GM18505 (cell line): ENCODE data around the gene VSIG8.
A peak's percentile ranks its signal among the peaks of the same experiment; 100 is the strongest.

Experiments
- ATAC-seq: cut with Tn5 transposase; IDR thresholded peaks from one replicate; pipeline ENCODE4 v1.9.1; 2021; ENCODE audit not compliant: unreplicated experiment
- POLR2A ChIP-seq: IDR thresholded peaks from 4 replicates; pipeline ENCODE4 v1.6.1; 2011; ENCODE audit warnings: borderline replicate concordance; ENCODE audit not compliant: insufficient read depth, insufficient read length; ENCODE audit errors: extremely low read depth

The VSIG8 gene

DNA sequence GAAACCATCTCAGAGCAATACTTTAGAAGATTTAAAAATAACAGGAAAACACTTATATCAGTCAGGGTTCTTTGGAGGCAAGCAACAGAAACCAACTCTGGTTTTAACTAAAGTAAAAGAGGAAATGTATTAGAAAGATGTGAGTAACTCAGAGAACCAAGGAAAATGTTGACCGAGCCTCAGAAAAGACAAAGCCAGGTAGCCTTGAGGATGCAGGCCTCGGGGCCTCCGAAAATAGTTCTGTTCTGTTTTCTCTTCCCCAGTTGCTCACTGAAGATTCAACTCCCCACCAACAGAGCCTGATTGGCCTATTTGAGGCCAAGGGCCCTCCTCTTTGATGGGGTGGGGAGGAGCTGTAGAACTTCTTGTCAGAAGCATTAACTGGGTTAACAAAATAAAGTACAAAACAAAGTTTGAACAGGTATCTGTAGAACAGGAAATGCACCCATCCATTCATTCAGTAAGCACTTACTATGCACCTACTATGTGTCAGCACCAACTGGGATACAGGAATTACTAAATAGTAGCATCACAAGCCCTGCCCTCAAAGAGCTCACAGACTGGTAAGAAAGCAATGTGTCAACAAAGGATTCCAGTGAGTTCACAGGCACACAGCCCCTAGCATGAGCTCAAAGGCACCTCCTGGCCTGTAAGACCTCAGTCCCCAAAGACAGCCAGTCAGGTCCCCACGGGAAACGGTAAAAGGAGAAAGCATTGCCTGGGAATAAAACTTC is 23.2 kb downstream of the VSIG8 start:
- ATAC-seq, result peak; percentile 44
- TF ChIP-seq POLR2A, result no peak

DNA sequence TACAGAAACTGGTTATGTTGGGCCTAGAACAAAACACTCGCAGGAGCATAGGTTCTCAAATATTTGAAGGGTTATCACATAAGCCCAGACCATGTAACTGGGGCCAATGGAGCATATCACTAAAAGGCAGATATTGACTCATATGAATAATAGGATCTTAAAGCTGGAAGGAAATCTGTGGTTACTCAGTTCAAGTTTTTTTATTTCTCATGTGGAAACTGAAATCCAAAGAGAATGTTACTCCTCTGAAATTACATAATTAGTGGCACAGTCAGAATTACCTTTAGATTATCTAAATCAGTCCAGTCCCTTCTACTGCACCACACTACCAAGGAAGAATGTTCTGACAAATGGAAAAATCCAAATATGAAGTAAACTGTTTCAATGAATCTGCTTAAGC is 23.7 kb downstream of the VSIG8 start:
- peak; percentile 80 for ATAC-seq
- no peak for TF ChIP-seq POLR2A

DNA sequence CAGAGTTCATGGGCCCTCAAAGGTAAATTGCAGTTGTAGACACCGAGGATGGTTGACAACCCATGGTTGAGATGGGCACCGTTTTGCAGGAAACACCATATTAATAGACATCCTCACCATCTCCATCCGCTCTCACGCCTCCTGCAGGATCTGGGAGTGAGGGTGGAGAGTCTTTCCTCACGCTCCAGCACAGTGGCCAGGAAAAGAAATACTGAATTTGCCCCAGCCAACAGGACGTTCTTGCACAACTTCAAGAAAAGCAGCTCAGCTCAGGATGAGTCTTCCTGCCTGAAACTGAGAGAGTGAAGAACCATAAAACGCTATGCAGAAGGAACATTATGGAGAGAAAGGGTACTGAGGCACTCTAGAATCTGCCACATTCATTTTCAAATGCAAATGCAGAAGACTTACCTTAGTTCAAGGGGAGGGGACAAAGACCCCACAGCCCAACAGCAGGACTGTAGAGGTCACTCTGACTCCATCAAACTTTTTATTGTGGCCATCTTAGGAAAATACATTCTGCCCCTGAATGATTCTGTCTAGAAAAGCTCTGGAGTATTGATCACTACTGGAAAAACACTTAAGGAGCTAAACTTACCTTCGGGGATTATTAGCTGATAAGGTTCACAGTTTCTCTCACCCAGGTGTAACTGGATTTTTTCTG is 26.5 kb downstream of the VSIG8 start:
- no peak for ATAC-seq

DNA sequence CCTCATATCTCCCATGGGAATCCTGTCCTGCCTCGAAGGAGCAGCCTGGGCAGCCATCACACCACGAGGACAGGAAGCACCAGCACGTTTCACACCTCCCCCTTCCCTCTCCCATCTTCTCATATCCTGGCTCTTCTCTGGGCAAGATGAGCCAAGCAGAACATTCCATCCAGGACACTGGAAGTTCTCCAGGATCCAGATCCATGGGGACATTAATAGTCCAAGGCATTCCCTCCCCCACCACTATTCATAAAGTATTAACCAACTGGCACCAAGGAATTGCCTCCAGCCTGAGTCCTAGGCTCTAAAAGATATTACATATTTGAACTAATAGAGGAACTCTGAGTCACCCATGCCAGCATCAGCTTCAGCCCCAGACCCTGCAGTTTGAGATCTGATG is 27.1 kb downstream of the VSIG8 start:
- ATAC-seq, result no peak
- no peak for TF ChIP-seq POLR2A

More for the DNA sequence above, 26.5 kb downstream of the VSIG8 start:
- TF ChIP-seq POLR2A, result no peak

DNA sequence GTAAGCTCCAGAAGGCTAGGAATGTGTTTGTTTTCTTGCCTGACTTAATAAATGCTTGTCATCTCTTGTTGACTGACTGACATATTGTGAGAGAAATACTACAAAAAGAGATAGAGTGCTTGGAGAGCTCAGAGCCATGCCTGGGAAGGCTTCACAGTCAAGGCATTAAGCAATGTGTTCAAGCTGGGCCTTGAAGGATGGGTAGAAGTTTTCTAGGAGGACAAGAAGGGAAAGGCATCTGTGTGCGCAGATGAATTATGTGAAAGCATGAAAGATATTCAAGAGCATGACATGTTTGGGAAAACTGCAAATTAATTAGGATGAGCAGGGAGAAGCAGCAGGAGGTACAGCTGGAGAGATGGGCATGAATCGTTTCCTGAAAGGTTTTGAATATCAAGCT is 30.1 kb downstream of the VSIG8 start:
- no peak for TF ChIP-seq POLR2A
- no peak for ATAC-seq

DNA sequence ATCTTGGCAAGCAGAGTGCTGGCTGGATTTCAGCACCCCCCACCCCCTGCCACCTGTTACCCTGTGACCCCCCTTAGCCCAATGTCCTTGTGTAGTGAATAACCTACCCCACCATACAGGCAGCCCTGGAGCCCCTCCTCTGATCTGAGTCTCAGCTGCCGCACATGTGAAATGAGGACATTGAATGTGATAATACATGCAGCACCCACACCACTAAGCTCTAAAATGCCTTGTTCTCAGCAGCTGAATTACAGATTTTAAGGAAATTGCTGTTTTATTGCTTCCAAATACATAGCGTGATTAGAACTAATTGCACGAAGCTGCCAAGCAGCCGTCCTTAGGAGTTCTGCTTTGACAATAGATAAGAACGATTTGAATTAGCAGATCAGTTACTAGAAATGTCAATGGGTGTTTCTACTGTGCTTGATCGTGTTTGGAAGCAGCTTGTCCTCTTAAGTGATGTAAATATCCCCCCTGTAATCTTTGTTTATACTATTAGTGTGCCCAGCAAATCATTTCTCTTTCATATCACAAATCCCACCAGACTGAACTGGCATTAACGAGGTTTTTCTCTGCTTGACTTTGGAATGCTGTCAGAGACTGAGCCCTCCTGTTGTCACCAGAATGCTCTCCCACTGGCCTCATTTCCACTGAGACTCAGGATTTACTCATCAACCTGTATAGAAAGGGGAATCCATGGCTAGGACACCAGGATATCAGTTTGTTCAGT is 30.9 kb downstream of the VSIG8 start:
- no peak for TF ChIP-seq POLR2A
- no peak for ATAC-seq

DNA sequence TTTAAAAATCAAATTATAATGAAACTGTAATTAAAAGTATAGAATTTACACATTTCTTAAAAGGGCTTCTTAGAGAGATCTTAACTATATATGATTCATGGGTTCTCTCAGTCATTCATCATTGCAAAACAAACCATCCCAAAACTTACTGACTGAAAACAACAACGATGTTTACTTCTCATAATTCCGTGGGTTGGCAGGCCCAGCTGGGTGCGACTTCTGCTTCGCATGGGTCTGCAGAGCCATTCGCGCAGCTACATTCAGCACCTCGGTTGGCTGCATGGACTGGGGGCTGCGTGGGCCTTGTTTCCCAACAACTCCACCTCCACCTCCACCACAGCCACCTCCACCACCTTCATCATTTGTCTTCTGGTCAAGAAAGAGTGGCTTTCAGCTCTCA is 31.7 kb downstream of the VSIG8 start:
- TF ChIP-seq POLR2A, result no peak
- ATAC-seq, result no peak

DNA sequence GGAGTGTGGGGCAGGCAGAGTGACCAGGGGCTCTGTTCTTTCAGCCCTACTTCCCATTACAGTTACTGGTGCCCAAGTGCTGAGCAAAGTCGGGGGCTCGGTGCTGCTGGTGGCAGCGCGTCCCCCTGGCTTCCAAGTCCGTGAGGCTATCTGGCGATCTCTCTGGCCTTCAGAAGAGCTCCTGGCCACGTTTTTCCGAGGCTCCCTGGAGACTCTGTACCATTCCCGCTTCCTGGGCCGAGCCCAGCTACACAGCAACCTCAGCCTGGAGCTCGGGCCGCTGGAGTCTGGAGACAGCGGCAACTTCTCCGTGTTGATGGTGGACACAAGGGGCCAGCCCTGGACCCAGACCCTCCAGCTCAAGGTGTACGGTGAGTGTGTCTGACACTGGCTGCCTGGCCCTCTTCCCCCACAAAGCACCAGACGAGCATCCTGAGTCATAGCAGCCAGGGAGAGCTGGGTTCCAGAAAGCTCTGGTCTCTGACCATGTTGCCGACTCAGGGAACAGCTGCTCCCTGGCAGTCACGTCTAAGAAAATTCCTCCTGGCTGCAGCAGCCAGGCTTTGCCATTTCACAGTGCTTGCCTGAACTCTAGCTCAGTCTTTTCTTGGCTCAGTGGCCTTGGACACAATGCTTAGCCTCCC is 32.5 kb downstream of the VSIG8 start:
- ATAC-seq, result no peak
- TF ChIP-seq POLR2A, result no peak

DNA sequence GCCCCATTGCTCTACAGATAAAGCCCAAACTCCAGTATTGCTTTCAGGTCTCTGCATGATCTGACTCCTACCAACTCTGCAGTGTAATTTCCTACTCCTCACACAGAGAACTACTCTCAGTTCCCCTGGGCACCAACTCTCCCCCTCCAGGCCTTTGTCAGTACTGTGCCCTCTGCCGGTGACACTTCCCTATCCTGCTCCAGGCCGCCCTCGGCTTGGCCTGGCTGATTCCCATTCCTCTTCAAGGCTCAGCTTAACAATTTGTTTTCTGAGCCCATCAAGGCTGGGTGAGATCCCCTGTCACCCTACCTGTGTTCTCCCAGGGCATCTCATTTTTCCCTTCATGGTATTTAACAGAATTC is 33.2 kb downstream of the VSIG8 start:
- TF ChIP-seq POLR2A, result no peak
- peak; percentile 91 for ATAC-seq

DNA sequence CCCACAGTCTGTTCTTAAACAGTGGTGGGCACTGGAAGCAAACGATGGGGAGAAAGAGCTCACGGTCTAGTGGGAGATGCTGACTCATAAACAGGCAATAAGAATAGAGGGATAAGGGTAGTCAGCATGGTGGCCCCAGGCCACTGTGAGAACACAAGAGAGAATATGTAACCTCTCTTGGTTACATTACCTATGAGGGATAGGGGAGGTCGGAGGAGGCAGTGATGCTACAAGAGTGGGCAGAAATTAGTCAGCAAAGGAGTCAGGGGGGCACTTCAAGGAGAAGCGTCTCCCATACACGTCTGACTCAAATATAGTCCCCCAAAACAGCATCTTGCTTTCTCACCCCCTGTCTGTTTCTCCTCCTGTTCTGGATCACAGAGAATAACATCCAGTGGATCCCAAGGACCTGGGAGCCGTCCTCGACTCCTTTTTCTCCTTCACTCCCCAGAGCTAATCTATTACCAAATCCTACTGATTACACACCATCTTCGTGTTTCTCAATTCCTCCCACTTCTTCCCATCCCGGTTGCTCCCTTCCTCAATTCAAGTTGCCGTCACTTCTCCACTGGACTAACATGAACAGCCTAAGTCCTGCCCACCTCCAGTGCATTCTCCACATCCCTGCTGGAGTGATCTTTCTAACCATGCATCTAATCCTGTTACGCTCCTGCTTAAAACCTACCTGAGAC is 33.7 kb downstream of the VSIG8 start:
- TF ChIP-seq POLR2A, result no peak
- no peak for ATAC-seq

DNA sequence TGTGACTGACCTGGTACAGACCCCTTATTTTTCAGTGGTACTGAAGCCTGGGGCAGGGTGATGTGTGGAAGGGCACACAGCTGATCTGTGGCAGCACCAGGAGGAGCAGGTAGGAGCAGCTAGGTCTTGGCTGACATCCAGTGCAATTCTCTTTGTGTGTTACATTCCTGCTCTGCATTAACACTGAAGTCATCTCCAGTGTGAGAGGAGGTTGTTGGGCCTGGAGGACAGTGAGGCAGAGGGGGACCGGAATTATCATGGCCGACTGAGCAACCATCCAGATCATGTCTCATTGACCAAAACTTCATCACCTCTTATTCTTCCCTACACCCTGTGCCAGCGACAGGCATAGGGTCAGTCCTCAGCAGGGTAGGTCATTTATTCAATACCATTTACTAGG is 34.3 kb downstream of the VSIG8 start:
- no peak for ATAC-seq
- TF ChIP-seq POLR2A, result no peak

DNA sequence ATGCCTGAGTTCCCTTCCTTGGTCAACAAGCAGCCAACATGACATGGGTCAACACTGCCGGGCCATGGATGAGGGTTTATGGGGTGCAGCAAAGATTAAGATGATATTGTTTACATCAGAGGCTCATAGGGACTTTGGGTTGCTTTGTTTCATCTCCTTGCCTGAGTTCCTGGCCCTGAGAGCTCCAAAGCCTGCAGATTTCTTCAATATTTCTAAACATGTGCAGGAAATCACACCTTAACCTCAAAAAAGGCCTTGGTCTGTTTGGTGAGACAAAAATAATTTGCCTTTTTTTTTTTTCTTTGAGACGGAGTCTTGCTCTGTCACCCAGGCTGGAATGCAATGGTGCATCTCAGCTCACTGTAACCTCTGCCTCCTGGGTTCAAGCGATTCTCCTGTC is 34.9 kb downstream of the VSIG8 start:
- ATAC-seq, result no peak

DNA sequence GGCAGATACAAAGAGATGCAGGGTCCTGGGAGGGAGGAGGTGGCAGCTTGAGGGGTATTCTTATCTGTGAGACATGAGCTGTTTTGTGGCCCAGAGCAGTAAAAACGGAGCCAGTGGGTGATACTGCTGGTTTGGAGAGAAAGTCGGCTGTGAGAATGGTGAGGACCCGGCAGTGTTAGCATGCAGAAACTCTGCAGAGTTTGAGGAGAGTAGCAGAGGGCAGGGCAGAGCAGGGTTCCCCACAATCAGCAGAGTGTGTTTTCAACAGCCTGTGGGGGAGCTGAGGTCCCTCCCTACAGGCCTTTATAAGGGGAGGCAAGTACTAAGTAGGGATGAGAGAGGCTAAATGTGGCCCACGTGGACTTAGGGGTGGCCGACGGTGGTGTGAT is 35.4 kb downstream of the VSIG8 start:
- TF ChIP-seq POLR2A, result no peak
- ATAC-seq, result no peak

More for the DNA sequence above, 34.9 kb downstream of the VSIG8 start:
- no peak for TF ChIP-seq POLR2A
